HG03342 (cell line): ENCODE data around the gene FAM228B.
A peak's percentile ranks its signal among the peaks of the same experiment; 100 is the strongest.
"Not testable (repeated sequence)": the region's sequence is repeated elsewhere in the genome, so short reads cannot be mapped to it uniquely, and the experiment has no call there.

Experiments
- ATAC-seq: cut with Tn5 transposase; IDR thresholded peaks from one replicate; pipeline ENCODE4 v1.9.1; 2021; ENCODE audit warnings: mild to moderate bottlenecking, moderate library complexity; ENCODE audit not compliant: unreplicated experiment

The FAM228B gene

DNA sequence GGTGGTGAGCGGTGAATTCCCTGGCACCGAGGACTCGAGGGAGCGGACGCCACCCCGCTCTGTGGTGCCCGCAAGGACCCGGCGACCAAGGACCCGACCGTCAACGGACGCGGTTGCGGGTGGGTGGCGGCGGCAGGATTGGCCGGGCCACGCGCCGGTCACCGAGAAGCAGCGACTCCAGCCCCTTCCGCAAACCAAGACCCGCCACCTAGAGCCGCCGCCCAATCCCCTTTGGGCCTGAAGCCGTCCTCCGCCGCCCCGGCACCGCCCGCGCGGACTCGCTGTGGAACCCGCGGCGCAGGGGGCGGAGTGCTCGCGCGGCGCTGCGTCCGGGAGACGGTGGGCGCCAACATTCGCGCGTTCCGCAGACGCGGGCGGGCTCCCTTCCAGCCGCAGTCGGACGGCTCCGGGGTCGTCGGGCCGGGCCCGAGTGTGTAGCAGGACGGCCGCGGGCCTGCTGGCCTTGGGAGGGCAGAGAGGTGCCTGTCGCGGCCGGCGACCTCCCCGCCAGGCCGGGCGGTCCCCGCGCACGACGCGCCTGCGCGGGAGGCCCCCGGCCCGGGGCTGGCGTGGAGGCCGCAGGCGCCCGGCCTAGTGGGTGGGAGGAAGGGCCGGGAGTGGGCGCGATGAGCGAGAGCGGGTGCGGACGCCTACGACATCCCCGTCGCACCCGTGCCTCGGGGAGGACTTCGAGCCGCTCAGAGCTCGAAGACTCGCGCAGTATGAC, at the start of gene FAM228B, which contains the start of gene PFN4:
TSS of gene FAM228B (plus strand) at position 275 of the 727 bp plus-strand sequence. CDS start 893 bp downstream, outside the sequence.
TSS of gene PFN4 (minus strand) at position 140 of the 727 bp plus-strand sequence. CDS start 799 bp downstream, outside the sequence.
- ATAC-seq: peak; percentile 85

- no peak for ATAC-seq
Observed at GRCh38 chr2:24073816-24074215, 49.5 kb upstream of the FAM228B start.

DNA sequence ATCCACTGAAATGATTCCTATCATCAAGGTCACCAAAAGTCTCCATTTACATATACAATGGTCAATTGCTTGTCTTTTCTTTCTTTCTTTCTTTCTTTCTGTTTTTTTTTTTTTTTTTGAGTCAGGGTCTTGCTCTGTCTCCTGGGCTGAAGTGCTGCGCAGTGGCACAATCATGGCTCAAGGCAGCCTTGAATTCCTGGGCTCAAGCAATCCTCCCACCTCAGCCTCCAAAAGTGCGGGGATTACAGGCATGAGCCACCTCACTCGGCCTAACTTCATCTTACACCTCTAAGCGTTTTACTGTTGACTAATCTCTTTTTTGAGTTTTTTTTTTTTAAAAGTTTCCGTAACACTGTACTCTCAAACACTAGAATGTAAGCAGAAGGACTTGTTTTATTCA, 48.0 kb upstream of the FAM228B start:
- ATAC-seq: no peak

DNA sequence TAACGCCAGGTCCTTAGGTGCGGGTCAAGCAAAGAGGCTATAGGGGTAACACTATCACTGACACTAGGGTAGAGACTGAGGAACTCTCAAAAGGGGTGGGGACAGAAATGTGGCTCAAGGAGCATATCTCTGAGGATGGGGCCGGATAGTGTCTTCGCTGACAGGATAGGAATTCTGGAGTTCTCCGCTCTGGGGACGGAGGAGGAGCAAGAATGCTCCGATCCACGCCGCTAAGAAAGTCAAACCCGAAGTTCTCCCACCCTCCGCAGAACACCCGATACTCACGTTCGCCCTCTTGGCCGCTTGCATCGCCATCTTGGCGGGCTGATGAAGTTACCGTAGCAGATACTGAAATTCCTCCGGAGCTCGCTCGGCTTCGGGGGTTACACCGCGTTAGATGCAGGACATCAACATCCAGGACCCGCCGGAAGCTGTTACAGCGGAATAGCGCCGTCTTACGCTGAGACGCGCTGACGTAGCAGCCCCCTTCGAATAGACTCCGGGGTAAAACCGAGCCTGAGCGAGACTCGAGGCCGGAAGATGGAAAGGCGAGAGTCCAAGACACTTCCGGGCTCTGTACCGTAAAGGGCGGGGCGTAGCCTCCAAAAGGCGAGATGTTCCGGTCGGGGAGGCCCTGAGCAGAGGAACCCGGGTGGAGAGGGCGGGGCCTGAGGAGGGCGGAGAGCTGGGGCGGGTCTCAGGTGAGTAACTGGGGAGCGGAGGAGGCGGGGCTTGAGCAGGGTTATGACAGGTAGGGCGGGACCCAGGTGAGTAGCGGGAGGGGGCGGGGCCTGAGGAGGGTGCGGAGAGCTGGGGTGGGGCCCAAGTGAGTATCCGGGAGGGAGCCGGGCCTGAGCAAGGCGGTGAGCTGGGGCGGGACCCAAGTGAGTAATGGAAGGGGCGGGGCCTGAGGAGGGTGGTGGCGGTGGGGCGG, 47.1 kb upstream of the FAM228B start, which contains the start of gene SF3B6:
TSS of gene SF3B6 (minus strand) at position 412 of the 934 bp plus-strand sequence. CDS start at position 315, 97 bp downstream.
- peak; percentile 93 for ATAC-seq

DNA sequence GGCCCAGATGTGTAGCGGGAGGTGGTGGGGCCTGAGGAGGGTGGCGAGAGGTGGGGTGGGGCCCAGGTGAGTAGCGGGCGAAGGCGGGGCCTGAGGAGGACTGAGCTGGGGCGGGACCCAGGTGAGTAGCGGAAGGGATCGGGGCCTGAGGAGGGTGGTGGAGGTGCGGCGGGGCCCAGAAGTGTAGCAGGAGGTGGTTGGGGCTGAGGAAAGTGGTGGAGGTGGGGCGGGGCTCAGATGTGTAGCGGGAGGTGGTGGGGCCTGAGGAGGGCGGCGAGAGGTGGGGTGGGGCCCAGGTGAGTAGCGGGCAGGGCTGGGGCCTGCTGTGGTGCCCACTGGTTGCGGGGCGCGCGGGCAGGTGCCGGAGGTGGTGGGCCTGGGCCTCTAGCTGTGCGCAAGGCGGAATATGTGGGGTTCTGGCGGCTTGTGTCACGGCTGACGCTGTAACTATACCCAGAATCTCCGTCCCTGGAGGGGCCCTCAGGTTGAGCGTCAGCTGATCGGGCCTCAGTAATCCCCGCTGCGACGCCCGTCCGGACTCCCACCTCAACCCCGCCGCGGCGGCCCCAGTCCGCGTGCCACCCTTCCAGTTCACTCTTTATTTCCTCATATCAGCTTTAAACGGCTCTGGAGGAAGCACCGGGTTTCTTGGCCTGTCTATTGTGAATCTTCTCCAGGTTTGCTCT, 46.3 kb upstream of the FAM228B start:
- ATAC-seq: peak; percentile 9

DNA sequence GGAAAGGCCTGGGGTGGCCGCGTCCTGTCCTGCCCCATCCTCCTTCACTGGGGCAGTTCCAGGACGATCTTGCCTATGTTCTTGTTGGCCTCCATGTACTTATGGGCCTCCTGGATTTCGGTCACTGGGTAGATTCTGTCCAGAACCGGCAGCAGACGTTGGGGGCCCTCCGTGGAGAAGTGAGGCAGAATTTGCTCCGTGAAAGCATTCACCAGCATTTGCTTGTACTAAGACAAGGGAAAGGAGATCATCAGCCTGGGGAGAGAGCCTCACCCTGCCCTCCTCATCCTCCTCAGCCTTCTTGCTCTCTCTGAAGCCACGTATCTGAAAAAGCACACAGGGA, 45.8 kb upstream of the FAM228B start:
- no peak for ATAC-seq

DNA sequence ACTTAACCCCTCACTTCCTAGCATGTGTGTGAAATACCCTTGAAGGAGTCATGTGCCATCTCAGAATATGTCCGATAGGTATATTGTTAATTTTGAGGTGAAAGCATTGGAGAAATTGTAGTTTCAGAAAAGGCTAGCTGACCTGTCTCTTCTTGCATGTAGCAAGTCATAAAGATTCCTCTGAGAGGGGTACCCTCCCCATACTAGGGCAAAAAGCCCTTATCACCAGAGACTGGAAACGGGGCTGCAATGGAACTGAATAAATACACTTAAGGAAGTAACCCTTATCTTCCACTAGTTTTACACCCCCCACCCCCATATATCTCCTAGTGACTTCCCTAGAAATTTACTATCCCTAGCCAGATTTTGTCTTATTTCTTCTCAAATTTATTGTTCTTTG, 45.4 kb upstream of the FAM228B start:
- no peak for ATAC-seq

DNA sequence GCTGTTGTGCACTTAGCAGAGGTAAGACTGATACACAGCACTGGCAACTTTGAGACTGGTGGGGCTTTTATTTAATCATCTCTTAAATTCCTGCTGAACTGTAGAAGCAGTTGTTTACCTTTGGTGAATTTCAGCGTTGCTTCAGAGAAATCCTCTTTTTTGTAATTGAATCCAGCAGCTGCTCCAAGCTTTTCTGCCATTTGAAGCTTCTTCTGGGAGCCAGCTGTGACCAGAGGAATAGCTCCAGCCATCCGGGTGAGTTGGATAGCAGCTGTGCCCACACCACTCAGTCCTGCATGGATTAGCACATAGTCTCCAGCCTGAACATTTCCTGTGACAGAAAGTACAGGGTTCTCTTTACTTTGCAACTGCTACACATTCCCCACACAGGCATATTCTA, 42.6 kb upstream of the FAM228B start:
- no peak for ATAC-seq

DNA sequence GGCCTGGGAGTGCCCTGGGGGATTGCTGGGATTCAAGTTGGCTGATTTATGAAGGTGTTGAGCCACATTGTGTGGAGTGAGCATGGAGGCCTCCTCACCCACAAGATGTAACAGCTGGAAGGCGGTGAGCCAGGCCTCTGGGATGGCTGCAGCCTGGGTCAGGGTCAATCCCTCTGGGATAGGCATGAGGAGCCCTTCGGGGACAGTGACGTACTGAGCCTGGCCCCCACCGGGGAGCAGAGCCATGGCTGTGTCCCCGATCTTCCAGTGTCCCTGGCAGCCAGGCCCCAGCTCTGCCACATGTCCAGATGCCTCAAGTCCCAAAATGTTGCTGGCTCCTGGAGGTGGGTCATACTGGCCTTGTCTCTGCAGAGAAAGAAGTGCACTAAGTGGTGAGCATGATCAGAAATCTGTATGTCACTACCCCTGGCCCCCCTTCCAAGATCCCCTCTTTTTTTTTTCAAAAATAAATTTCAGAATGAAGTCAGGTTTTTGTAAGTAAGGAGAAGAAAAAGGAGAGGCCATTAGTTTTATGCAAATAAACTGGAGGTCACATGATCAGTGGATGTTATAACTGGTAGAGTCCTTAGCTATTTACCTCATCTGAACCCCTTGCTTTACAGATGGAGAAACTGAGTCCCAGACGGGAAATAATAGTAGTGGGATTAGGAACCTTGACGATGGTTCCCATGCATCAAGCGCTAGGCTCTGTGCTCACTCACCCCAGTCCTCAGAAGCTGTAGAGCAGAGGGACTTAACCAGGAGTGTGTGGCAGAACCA, 40.3 kb upstream of the FAM228B start:
- no peak for ATAC-seq

- peak; percentile 83 for ATAC-seq
Observed at GRCh38 chr2:24083567-24084385, 39.5 kb upstream of the FAM228B start.

DNA sequence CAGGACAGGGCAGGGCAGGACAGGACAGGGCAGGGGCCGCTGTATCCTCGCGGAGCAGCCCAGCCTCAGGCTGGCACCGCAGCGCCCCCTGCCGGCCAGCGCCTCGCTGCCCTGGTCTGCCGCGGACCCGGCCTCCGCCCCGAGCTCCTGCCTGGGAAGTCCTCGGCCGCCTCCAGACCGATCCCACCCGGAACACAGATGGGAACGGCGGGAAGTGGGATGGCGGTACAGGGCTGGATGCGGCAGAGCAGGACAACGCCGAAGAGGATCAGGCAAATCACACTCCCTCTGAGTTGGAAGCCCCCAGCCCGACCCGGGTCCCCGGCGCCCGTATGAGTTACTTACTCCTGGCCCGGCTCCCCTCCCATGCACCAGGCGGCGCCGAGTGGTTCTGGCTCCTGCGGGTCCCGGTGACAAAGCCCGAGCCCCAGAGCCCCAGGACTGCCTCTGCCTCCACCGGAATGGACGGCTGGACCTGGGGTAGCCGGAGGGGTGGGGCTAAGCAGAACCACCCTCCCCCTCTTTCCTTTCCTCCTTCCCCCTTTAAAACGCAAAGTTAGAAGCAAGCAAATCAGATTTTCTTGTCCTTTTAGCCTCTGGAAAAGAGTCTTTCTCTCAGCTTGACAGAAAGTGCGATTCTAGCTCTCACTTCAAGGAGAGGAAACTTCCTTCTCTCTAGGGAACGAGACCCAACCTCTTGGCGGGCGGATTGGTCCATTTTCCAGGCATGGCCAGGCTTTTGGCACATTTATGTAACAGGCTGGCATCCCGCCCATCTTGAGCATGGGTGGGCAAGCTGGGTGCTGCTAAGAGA, 38.7 kb upstream of the FAM228B start, which contains the start of gene TP53I3:
TSS of gene TP53I3 (minus strand) at position 449 of the 814 bp plus-strand sequence. CDS start 508 bp downstream, outside the sequence.
- peak; percentile 70 for ATAC-seq

DNA sequence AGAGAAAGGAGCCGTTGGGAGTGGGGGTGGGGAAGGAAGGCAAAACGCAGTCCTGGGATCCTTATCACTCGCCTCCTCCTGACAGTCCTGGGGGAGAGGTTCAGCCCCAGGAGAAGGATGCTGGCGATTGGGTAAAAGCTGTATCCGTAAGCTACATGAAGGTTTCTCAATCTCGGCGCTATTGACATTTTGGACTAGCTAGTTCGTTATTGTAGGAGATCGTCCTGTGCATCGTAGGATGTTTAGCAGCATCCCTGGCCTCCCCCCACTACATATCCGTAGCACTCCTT, 38.1 kb upstream of the FAM228B start:
- no peak for ATAC-seq

DNA sequence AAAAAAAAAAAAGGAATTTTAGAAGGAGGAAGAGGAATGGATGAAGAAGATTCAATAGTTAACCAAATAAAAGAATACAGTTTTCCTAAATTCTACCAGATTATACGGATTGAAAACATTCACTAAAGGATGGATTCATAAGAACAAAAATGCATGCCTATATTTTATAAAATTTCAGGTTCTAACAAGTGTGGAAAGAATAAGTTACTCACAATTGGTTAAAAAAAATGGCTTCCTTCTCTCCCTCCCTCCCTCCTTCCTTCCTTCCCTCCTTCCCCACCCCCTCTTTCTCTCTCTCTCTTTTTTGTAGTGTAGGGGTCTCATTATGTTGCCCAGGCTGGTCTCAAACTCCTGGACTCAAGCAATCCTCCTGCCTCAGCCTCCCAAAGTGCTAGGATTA, 37.0 kb upstream of the FAM228B start:
- ATAC-seq: no peak

DNA sequence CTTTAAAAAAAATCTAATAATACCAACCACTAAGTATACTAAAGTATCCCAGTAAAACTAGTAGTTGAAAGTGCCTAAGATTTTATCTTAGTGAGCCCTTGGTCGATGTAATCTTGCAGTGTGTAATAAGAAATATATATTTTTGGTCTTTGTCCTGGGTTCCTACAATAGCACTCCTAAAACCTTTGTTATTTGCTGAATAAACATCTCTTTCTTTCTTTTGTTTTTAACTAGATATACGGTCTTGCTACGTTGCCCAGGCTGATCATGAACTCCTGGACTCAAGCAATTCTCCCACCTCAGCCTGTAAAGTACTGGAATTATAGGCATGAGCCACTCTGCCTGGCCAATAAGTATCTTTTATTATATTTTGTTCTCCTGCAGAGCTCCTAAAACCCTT, 36.2 kb upstream of the FAM228B start:
- ATAC-seq: no peak

DNA sequence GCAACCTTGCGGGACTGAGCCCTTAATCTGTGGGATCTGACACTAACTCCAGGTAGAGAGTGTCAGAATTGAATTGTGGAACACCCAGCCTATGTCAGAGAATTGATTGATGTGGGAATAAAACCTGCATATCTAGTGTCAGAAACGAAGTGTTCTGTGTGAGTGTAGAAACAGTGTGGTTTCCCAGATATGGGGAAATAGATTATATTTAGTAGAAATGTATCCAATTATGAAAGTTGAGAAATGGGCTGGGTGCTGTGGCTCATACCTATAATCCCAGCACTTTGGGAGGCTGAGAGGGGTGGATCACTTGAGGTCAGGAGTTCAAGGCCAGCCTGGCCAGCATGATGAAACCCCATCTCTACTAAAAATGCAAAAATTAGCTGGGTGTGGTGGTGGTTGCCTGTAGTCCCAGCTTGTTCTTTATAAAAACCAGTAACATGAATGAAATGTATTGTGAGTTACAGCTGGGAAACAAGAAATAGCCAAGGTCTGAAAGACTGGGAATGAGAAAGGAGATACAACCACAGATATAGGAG, 34.4 kb upstream of the FAM228B start:
- no peak for ATAC-seq

DNA sequence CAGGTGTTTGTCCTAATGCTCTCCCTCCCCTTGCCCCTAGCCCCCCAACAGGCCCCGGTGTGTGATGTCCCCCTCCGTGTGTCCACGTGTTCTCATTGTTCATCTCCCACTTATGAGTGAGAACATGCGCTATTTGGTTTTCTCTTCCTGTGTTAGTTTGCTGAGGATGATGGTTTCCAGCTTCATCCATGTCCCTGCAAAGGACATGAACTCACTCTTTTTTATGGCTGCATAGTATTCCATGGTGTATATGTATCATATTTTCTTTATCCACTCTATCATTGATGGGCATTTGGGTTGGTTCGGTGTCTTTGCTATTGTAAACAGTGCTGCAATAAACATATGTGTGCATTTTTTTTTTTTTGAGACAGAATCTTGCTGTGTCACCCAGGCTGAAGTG, 30.0 kb upstream of the FAM228B start:
- not testable (repeated sequence) for ATAC-seq

- ATAC-seq: not testable (repeated sequence)
Observed at GRCh38 chr2:24095171-24095677, 28.0 kb upstream of the FAM228B start.

GRCh38 chr2:24100732-24101131, 22.5 kb upstream of the FAM228B start:
- ATAC-seq: not testable (repeated sequence)
